NB4 (cell line): ENCODE results near the gene IMMP2L.

Experiments
- DNase-seq: peaks from one replicate; pipeline ENCODE4 v3.0.0; 2010; ENCODE audit warnings: low read depth
- H3K4me3 ChIP-seq: one replicate; pipeline ENCODE4 v1.5.1; 2011; ENCODE audit warnings: mild to moderate bottlenecking, low read depth, low read length, moderate library complexity
- MYC ChIP-seq: IDR thresholded peaks from 2 replicates; pipeline ENCODE4 v1.6.1; 2011; ENCODE audit warnings: low read depth, low read length
- POLR2A ChIP-seq: IDR thresholded peaks from 2 replicates; pipeline ENCODE4 v1.6.1; 2011; ENCODE audit warnings: mild to moderate bottlenecking; ENCODE audit not compliant: insufficient read length; ENCODE audit errors: extremely low read depth
- TF ChIP-seq, protein P1 (sequence below): IDR thresholded peaks from 2 replicates; pipeline ENCODE4 v1.6.1; 2011; ENCODE audit warnings: low read depth, low read length
- TF ChIP-seq, protein P2 (sequence below): IDR thresholded peaks from one replicate; pipeline ENCODE4 v1.5.1; 2012; ENCODE audit warnings: low read depth, low read length

Gene IMMP2L

GRCh38 chr7:110801502-110801901, 760.8 kb downstream of the IMMP2L start:
- no peak overlapping the region for H3K4me3 ChIP-seq
- DNase-seq, result no peak
- TF ChIP-seq, protein P1, sequence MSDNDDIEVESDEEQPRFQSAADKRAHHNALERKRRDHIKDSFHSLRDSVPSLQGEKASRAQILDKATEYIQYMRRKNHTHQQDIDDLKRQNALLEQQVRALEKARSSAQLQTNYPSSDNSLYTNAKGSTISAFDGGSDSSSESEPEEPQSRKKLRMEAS, result no peak
- TF ChIP-seq, protein P2, sequence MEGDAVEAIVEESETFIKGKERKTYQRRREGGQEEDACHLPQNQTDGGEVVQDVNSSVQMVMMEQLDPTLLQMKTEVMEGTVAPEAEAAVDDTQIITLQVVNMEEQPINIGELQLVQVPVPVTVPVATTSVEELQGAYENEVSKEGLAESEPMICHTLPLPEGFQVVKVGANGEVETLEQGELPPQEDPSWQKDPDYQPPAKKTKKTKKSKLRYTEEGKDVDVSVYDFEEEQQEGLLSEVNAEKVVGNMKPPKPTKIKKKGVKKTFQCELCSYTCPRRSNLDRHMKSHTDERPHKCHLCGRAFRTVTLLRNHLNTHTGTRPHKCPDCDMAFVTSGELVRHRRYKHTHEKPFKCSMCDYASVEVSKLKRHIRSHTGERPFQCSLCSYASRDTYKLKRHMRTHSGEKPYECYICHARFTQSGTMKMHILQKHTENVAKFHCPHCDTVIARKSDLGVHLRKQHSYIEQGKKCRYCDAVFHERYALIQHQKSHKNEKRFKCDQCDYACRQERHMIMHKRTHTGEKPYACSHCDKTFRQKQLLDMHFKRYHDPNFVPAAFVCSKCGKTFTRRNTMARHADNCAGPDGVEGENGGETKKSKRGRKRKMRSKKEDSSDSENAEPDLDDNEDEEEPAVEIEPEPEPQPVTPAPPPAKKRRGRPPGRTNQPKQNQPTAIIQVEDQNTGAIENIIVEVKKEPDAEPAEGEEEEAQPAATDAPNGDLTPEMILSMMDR, result no peak
- TF ChIP-seq POLR2A, result no peak
- TF ChIP-seq MYC, result no peak

GRCh38 chr7:110800984-110801383, 761.3 kb downstream of the IMMP2L start:
- TF ChIP-seq MYC, result no peak
- TF ChIP-seq, protein P1, result no peak
- no peak for TF ChIP-seq POLR2A
- TF ChIP-seq, protein P2, result no peak
- DNase-seq, result no peak

DNA sequence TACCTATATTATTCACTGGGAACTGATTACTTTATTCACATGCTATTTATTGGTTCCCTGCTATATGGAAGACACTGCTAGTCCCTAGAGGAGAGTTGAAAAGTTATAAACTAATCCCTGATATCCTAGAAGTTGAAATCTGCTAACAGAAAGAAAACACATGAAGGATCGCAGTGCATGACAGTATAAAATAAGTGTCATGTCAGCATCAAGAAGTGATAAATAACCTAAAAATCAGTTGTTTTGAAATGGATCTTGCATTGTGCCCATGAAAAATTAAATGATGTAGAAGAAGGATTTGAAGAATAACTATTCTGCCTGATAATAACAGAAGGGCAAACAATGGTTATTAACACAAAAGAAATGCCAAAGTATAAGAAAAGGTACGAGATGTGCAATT, 764.6 kb downstream of the IMMP2L start:
- DNase-seq, result no peak
- H3K4me3 ChIP-seq, result no peak overlapping the region
- TF ChIP-seq POLR2A, result no peak
- no peak for TF ChIP-seq MYC

More at GRCh38 chr7:110800984-110801383, 761.3 kb downstream of the IMMP2L start:
- no peak overlapping the region for H3K4me3 ChIP-seq

- H3K4me3 ChIP-seq, result no peak overlapping the region
- TF ChIP-seq, protein P1, result no peak
- no peak for TF ChIP-seq MYC
- no peak for TF ChIP-seq POLR2A
- TF ChIP-seq, protein P2, result no peak
- DNase-seq, result no peak
Measured at GRCh38 chr7:110790992-110791391, 771.3 kb downstream of the IMMP2L start.

- DNase-seq, result no peak
- H3K4me3 ChIP-seq, result no peak overlapping the region
- TF ChIP-seq, protein P1, result no peak
- TF ChIP-seq MYC, result no peak
- no peak for TF ChIP-seq POLR2A
- TF ChIP-seq, protein P2, result no peak
Measured at GRCh38 chr7:110786328-110786965, 775.8 kb downstream of the IMMP2L start.

DNA sequence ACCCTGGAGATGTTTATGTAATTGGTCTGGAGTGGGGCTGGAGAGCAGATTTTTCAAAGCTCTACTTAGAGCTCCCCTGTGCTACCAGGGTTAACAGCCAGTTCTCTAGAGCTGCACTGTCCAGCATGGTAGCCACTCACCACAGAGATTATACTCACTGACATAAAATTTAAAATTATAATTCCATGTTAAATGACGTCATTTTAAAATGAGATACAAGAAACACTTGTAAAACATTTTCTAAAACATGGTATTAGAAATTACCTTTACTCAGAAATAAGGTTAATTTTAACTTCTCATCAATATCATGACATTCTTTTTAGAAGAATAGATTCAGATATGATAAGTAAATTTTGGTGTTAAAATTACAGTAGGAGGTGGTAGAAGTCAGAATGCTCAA, 777.5 kb downstream of the IMMP2L start:
- TF ChIP-seq, protein P2, result no peak
- TF ChIP-seq MYC (no peak), POLR2A (no peak)
- TF ChIP-seq, protein P1, result no peak
- DNase-seq, result no peak
- no peak overlapping the region for H3K4me3 ChIP-seq
